Astrocyte of the cerebellum (primary cell): Measurements from ENCODE around the gene HS2ST1.

Source experiments
- DNase-seq: peaks from one replicate; pipeline ENCODE4 v3.0.0-alpha.2; 2011; ENCODE audit warnings: low read depth
- H3K4me3 ChIP-seq: 2 replicates; pipeline ENCODE4 v1.5.1; 2011; ENCODE audit warnings: mild to moderate bottlenecking, low read depth, low read length, moderate library complexity
- CTCF ChIP-seq: IDR thresholded peaks from 2 replicates; pipeline ENCODE4 v1.5.1; 2012; ENCODE audit warnings: low read length, low read depth, moderate library complexity, mild to moderate bottlenecking; ENCODE audit errors: missing control alignments
- in situ Hi-C: cut with HindIII; loops from 2 replicates; pipeline ENCODE4 v1.10.0; 2017; ENCODE audit warnings: low sequenced_read_pairs

Gene HS2ST1

GRCh38 chr1:86913399-86913895 is 988 bp upstream of the HS2ST1 start:
- H3K4me3 ChIP-seq: peak overlapping the region; percentile 99
- peak; percentile 18 for DNase-seq
- TF ChIP-seq CTCF: no peak
- in situ Hi-C loops: no loop called here

- H3K4me3 ChIP-seq: peak within 1 kb of the TSS; percentile 99
- TF ChIP-seq CTCF: no peak
- in situ Hi-C loops: no loop called here
- peak; percentile 100 for DNase-seq
These were observed 387 bp upstream of the HS2ST1 start, which contains the start of gene SELENOF for GRCh38 chr1:86913896-86914600. Gene SELENOF (minus strand): TSS chr1:86914126. CDS start chr1:86914111, 15 bp downstream.

GRCh38 chr1:86914998-86915736 is 732 bp downstream of the HS2ST1 start:
- TF ChIP-seq CTCF: no peak
- in situ Hi-C loops: no loop called here
- DNase-seq: peak; percentile 23
- peak overlapping the region; percentile 93 for H3K4me3 ChIP-seq

- TF ChIP-seq CTCF: no peak
- peak overlapping the region; percentile 93 for H3K4me3 ChIP-seq
- in situ Hi-C loops: no loop called here
- DNase-seq: no peak
These were observed 1.4 kb downstream of the HS2ST1 start for GRCh38 chr1:86915737-86916235.

GRCh38 chr1:86916752-86917151 is 2.3 kb downstream of the HS2ST1 start:
- DNase-seq: no peak
- in situ Hi-C loops: no loop called here
- H3K4me3 ChIP-seq: peak overlapping the region; percentile 93
- TF ChIP-seq CTCF: no peak

GRCh38 chr1:86922445-86922844 is 8.0 kb downstream of the HS2ST1 start:
- no peak overlapping the region for H3K4me3 ChIP-seq
- in situ Hi-C loops: no loop called here
- TF ChIP-seq CTCF: no peak
- DNase-seq: no peak
